Esophagus mucosa (tissue), 1 donor: Measurements from ENCODE around the gene SRGAP2. TPM values are rescaled to one million over a fixed set of nuclear protein-coding genes. Genes with fewer than 3 reads are reported as not detected.
"Not testable (repeated sequence)": the region's sequence is repeated elsewhere in the genome, so short reads cannot be mapped to it uniquely, and the experiment has no call there.

Experiments
- ATAC-seq: fragments of 200-7000 bp; cut with Tn5 transposase; one replicate; pipeline ENCODE4 v1.9.1; 2020
- total RNA-seq: library from RNA; stranded (reverse); gene quantifications from one replicate; pipeline ENCODE4 v1.2.4, GENCODE V29; 2023
- donor health status: DM: yes; HTN: yes; CAD: no.

SRGAP2 gene
- total RNA-seq, 1 donor from 2014 or later: 33.0 TPM

DNA sequence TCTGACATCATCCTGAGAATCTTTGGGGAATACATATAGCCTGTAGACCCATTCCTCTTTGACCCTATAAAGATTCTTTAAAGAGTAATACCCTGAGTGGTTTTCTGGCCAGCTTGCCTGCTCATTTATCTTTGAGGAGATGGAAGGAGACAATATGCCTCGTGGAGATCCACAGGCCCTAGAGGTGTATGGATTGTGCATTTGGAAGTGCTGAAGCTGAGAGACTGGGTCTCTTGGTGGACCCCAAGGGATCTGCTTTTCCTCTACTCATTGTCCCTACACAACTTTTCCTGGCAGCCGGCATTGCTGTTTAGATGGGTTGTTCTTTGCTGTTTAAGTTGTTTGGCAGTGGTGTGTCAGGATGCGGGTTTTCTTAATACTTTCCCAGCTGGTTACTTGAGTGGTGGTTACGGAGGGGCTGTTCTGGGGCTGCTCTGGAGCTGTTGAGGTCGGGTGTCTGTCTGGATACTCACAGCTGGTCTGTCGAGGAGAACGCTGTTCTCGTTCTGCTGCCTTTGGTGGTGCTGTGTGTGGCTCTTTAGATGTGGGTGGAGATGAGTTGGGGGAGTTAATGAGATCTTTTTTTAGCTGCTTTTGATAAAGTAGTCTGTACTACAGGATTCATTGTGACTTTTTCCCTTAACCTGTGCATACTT, 49.5 kb downstream of the SRGAP2 start:
- ATAC-seq: not testable (repeated sequence)

Other genes with a start within 250 kb of the SRGAP2 start
- 18.9 TPM for gene RAB7B, start 200.1 kb upstream of the SRGAP2 start, total RNA-seq
- 0.12 TPM for gene CTSE, start 179.6 kb upstream of the SRGAP2 start, total RNA-seq
- 0.48 TPM for gene RHEX, start 150.4 kb upstream of the SRGAP2 start, total RNA-seq
- gene AVPR1B, start 86.2 kb upstream of the SRGAP2 start, total RNA-seq: not detected
- 4.2 TPM for gene FAM72A, start 702 bp upstream of the SRGAP2 start, total RNA-seq